IPS-NIHi11 (cell line): ENCODE measurements around the gene HYCC2.
"Not testable (repeated sequence)": the region's sequence is repeated elsewhere in the genome, so short reads cannot be mapped to it uniquely, and the experiment has no call there.

ENCODE experiments used
- DNase-seq: peaks from one replicate; pipeline ENCODE4 v3.0.0; 2012; ENCODE audit warnings: mixed read lengths, low spot score

The HYCC2 gene

DNA sequence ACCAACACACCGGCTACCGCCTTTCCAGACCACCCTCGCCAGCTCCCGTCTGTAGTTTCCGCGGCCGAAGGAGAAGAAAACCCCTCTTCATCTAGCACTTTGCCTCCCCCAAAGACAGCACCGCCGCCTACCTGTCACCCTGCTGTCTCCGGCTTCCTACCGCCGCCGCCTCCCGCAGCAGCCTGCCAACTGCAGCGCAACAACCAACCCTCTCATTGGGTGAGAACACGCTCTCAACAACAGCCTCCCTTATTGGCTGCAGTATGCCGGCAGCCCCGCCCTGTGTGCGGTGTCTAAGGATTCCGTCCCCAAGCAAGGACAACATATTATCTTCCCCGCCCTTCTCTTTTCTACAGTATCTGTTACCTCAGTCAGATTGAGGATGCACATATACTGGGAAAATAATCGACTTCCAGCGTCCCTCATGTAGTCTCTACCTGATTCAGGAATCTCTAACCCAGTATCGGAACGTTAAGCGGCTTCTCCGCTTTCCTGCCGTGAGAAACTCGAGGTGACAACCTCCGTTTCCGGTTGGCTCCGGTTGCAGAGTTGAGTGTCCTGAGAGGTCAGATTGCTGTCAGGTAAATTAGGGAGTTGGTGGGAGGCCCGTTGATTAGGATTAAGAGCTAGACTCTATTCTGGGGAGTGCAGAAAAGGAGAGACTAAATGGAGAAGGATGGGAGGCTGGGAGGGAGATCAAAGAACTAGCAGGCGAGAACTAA is at the start of gene HYCC2, which contains the start of gene NDUFB3:
TSS of gene HYCC2 (minus strand) at position 193 of the 722 bp plus-strand sequence. CDS start 47,662 bp downstream, outside the sequence.
TSS of gene NDUFB3 (plus strand) at position 523 of the 722 bp plus-strand sequence. CDS start 6,882 bp downstream, outside the sequence.
- DNase-seq = peak; percentile 97

DNA sequence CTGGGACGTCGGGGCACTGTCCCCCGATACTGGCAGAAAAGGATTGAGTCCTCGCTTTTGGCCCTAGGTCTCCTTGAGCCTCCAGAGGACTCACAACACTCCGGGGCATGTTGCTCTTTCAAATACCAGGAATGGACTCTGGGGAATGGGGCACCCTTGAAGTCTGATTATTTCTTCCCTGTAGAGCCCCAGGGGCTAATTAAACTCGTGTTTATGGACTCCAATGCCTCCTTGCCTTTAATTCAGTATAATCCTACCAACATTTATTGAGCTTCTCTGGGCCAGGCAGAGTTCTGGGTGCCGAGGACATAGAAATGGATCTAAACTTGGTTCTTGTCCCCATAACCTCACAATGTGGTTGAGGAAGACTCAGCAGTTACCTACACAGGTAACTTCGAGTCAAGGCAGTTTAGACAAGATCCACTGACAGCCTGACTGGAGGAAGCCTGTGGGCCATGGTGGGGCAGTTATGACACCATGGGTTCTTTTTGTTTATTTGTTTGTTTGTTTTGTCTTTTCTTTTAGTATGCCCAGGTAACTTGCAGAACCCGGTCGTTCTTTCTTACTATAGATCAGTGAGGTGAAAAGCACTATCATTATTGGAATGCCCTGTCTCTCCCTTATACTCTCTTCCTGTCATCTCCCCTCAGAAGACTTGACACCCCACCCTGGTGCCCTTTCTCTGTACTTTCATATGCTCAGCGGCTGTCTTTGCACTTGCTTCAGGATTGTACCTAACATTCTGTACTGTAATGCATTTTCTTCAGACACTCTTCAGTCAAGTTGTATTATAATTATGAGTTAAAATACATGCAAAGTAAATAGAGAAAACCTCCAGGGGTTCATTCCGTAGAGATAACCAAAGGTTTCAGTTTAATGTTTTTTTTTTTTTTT is 47.7 kb upstream of the HYCC2 start:
- DNase-seq = peak; percentile 50

DNA sequence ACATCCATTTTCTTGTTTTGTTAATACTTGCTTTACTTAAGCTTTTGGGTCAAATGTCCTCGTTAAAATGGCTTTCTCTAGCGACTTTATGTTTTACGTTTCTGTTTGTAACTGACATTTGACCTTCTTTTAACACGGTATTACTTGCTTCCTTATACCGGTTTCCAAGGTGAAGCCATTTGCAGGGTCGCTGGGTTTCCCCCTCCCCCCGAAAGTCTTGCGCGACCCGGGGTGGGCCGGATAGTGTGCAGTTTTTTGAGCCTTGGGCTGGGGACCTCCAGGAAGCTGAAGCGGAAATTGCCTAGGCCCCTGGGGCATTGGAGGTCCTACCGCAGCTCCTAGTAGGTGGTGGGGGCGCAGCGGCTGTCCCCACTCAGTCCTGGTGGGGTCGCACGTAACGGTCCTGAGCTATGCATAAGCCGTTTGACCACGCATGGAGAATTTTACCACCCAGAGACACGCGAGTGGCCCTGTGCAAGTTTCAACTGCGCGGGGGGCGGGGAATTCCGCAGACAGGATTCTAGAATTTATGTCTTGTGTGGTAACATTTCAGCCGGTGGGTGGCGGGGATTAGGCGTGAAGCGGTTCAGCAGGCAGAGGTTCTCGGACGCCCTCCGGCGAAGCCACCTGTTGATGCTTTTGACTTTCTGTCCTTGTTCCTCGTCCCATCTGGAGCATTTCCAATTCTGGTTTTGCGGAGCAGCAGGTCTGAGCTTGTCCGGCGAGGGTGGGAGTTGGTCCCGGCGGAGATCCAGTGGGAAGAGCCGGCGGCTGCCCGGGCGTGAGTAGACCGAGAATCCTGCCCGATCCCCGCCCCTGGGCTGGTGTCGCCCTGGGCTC is 46.9 kb upstream of the HYCC2 start:
- peak; percentile 58 for DNase-seq

DNA sequence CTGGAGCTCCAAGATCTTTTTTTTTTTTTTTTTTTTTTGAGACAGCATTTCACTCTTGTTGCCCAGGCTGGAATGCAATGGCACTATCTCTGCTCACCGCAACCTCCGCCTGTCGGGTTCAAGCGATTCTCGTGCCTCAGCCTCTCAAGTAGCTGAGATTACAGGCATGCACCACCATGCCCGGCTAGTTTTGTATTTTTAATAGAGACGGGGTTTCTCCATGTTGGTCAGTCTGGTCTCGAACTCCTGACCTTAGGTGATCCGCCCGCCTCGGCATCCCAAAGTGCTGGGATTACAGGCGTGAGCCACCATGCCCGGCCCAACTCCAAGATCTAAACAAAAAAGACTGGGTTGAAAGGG is 46.2 kb upstream of the HYCC2 start:
- not testable (repeated sequence) for DNase-seq

DNA sequence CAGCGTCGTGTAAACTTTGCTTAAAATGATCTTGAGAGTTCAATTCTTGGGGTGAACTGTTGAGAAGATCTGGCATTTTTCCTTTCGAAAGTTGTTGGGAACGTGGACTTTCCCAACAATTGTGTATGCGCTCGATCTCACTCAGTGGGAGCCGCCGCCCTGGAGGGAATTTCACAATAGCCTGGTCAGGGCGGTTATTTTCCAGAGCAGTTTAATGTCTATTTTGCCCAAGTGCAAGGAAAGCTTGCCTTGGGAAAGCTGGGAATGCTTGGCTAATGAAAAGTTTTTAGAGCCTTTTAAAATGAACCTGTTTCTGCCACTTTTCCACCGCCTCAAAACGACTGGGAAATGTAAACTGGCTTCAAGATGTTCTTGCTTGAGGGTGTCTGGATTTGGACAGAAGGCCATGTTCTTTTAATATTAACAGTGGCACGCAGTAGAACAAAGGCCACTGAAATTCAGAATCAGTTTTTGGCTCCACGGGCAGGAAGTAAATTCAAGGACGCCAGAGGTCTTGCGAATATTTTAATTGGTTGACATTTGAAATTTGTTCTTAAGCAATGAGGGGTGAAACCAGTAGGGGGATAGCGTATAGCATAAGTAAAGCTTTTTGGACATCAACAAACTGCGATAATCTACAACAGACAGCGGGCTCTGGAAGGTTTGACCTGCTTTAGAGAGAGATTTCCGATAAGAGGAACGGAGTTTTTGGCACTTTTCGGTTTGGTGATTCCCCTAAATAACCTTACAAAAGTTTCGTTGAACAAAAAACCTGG is 45.7 kb upstream of the HYCC2 start:
- DNase-seq = no peak

DNA sequence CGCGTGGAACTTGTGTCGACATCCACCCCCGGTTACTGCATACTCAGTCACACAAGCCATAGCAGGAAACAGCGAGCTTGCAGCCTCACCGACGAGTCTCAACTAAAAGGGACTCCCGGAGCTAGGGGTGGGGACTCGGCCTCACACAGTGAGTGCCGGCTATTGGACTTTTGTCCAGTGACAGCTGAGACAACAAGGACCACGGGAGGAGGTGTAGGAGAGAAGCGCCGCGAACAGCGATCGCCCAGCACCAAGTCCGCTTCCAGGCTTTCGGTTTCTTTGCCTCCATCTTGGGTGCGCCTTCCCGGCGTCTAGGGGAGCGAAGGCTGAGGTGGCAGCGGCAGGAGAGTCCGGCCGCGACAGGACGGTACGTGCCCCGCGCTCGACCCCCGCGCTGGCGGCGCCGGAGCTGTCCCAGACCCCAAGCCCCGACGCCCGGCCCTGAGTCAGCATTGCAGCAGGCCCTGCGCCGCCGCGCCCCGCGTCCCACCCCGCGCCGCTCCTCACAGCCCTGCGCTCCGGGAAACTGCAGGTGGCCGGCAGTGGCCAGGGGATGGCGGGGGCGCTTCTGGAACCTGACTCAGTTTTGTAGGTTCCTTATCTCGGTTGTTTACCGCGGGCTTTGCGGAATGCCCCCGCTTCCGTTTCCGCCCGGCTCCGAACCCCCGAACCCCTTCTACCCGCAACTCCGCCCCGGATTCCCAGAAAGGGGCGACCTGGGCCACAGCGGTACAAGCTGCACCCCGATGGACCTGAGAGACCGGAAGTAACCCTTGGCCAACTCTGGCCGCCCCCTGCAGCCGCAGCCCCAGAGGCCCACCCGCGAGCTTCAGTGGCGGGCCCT is 44.9 kb upstream of the HYCC2 start, which contains the start of gene CFLAR:
TSS of gene CFLAR (plus strand) at position 50 of the 844 bp plus-strand sequence. CDS start 13,702 bp downstream, outside the sequence.
- peak; percentile 62 for DNase-seq

DNA sequence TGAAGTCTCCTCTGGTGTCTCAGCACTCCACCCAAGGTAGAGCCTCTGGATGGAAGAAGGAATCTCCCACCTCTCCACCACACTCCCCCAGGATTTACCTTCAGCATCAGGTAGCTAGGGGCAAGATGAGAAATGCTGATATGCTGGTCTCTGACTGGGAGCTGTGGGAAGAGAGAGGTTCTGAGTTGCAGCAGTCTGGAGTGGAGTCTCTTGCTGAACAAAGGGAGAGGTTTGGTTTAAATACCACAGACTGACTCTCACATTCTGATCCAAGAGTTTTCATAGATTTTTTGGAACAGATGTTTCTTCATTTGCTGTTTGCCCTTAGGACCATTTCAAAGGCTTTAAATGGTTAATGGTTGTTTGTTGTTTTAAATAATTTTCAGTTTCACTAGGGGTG is 43.4 kb upstream of the HYCC2 start:
- no peak for DNase-seq

DNA sequence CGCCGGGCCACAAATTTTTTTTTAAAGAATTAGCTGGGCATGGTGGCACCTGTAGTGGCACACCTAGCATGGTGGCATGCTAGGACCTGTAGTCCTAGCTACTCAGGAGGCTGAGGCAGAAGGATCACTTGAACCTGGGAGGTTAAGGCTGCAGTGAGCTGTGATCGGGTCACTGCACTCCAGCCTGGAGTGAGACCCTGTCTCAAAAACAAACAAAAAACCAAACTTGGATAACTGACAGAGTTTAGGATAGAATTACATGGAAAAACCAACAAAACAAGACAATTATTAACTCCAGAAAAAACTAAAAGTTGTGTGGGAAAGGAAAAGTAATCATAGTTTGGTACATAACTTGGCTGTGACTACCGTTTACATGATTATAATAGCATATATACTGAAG is 42.9 kb upstream of the HYCC2 start:
- no peak for DNase-seq

DNA sequence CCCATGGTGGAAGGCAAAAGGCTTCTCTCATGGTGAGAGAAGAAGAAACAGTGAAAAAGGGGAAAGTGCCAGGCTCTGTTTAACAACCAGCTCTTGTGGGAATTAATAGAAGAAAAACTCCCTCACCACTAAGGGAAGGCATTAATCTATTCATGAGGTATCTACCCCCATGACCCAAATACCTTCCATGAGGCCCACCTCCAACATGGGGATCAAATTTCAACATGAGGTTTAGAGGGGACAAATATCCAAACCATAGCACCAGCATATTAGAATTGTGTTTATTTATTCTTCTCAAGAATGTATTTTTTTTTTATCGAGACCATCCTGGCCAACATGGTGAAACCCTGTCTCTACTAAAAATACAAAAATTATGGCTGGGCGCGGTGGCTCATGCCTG is 39.6 kb upstream of the HYCC2 start:
- DNase-seq = no peak

DNA sequence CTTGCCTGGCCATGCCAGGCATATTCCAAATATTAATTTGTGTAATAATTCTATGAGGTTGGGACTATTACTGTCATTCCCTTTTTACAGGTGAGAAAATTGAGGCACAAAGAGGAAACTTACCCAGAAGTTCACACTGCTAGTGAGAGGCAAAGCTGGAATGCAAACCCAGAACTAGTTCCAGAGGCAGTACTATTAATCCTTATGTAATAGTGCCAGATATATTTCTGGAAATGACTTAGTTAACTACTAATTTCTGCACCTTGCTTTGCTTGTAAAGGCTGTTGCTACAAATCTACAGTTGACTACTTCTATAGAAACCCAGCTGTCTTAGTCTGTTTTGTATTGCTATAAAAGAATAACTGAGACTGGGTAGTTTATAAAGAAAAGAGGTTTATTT is 39.1 kb upstream of the HYCC2 start:
- no peak for DNase-seq

DNA sequence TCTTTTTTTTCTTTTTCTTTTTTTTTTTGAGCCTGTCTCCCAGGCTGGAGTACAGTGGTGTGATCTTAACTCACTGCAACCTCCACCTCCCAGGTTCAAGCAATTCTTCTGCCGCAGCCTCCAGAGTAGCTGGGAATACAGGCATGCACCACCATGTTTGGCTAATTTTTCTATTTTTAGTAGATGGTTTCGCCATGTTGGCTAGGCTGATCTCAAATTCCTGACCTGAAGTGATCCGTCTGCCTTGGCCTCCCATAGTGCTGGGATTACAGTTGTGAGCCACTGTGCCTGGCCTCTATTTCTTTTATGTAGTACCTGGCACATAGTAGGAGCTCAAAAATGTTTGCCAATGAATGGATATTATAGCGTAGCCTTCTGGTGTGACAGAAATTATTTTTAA is 37.7 kb upstream of the HYCC2 start:
- no peak for DNase-seq

DNA sequence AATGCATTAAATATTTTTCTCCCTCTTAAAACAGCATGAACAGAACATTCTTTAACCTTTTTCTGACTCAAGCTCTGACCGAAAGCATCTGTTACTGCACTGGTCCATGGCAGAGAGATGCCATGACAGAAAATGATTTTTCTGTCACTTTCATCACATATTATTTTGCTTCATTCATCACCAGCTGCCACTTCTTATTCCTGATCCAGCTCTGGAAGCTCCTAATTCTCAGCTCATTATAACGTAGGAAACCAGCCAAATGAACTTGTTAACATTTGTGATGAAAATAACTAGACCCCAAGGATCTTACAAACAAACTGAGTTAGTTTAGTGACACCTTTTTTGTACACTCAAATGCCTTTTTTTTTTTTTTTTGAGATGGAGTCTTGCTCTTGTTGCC is 36.9 kb upstream of the HYCC2 start:
- no peak for DNase-seq

DNA sequence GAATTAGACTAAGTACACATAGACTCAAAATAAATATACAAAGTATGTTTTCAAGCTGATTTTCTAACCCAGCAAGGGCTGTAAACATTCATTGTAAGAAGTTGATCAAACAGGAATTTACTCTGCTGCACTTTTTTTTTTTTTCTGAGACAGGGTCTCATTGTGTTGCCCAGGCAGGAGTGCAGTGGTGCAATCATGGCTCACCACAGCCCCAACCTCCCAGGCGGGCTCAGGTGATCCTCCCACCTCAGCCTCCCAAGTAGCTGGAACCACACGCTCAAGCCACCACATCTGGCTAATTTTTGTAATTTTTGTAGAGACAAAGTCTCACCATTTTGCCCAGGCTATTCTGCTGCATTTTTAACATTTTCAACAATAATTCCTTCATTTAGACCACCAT is 36.2 kb upstream of the HYCC2 start:
- no peak for DNase-seq

DNA sequence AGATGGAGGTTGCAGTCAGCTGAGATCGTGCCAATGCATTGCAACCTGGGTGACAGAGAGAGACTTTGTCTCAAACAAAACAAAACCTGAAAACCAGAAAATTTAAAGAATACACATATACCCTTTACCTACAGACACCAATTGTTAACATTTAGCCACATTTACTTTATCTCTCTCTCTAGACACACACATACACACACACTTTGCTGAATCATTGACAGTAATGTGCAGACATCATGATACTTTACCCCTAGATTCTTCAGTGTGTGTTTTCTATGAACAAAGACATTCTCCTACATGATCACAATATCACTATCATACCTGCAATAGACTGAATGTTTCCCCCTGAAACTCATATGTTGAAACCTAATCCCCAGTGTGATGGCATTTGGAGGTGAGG is 34.3 kb upstream of the HYCC2 start:
- DNase-seq = no peak

DNA sequence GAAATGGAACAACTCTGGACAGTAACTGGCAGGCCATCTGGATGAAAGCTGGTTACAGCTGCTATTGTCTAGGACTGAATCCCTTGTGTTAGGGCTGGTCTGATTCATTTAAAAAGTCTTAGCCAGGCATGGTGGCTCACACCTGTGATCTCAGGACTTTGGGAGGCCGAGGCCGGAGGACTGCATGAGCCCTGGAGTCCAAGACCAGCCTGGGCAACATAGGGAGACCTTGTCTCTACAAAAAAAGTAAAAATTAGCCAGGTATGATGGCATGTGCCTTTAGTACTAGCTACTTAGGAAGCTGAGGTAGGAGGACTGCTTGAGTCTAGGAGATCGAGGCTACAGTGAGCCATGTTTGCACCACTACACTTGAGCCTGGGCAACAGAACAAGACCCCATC is 29.0 kb upstream of the HYCC2 start:
- DNase-seq = no peak

DNA sequence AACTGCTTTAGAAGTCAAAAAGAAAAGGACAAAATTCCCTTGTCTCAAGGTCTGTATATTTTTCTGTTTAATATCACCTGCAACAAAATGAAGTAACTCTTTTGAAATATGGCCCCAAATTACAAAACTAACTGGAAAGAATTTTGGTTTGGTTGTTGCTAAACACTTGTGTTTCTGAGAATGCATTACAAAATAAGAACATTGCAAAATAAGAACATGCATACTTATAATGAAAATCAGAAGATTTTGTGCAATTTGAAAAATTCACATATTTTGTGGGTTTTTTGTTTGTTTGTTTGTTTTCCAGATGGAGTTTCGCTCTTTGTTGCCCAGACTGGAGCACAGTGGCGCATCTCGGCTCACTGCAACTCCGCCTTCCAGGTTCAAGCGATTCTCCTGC is 22.1 kb upstream of the HYCC2 start:
- DNase-seq = no peak

DNA sequence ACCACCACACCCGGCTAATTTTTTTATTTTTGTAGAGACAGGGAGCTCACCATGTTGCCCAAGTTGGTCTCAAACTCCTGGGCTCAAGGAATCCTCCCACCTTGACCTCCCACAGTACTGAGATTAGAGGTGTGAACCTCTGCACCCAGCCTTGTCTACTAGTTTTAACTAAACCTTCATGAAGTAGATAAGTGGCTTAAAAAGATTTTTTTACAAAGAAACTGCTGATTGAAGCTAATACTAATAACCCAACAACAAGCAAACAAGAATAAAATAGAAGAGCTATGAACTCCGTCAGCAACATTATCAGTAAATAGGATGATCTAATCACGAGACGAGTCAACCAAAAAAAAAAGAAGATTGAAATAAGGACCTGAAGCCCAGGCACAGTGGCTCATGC is 19.1 kb upstream of the HYCC2 start:
- DNase-seq = no peak

DNA sequence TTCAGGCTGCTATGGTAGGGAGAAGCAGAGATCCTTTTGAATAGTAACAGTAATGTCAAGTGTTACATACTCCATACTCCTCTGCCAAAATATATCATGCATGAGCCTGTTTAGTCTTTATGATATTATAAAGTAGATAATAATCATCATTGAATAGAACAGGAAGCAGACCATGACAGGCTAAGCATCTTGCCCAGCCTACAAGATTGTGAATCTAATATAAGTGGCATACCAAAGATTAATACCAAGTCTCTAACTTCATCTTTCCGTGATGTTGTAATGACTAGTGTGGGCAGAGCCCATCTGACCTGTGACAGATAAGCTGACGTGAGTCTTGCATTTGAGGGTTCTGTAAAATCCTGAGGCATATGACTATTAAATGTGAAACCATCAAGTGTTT is 13.4 kb upstream of the HYCC2 start:
- DNase-seq = no peak

DNA sequence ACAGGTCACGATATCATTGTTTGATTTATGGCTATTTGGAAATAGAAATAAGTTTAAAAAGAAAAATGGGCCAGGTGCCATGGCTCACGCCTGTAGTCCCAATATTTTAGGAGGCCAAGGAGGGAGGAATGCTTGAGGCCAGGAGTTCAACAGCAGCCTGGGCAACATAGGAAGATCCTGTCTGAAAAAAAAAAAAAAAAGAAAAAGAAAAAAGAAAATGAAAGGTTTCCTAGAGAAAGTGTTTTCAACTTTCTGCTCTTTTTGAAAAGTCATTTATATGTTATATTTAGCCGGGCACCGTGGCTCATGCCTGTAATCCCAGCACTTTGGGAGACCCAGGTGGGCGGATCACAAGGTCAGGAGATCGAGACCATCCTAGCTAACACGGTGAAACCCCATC is 3.5 kb upstream of the HYCC2 start:
- no peak for DNase-seq

DNA sequence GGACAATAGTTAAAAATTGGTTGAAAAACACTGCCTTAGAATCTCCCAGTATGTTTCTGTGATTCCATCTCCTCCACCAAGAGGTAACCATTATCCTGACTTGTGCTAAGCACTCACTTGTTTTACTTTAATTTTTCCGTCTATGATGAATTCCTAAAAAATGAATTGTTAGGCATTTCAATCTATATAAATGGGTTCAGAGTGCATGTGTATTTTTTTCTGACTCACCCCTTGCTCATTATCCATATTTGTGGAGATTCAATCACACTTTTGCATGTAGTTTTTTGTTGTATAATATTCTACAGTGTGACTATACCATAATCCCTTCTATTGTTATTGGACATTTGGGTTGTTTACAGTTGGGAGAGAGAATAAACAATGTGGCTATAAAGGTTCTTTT is 1.6 kb upstream of the HYCC2 start:
- no peak for DNase-seq

DNA sequence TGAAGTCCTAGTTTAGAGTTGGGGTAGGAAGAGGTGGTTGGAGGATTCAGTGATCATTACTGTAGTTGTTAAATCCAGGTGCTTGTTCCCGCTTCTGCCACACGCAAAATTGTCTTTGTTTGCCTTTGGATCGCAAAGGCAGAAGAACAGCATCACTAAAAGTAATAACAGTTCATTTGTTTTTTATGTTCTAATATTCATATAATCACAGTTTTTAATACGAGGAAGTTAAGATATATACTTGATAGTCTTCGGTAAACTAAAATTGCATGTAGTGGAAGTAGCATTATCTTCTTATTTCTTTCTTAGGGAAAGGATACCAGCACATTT is 695 bp upstream of the HYCC2 start:
- DNase-seq = no peak
